OCI-LY7 (cell line): ENCODE measurements around the gene NAV2. TPM values are rescaled to one million over a fixed set of nuclear protein-coding genes. Genes with fewer than 3 reads are reported as not detected.

Experiments used
- BruUV-seq: library from RNA; stranded (reverse); fragments of 400-500 nt; replicated peaks from 2 replicates; lab custom pipeline; 2021; lab: Mats Ljungman, UMichigan
- CTCF ChIA-PET: fragments of 300-600 bp; sonication (Branson Sonifier 250); formaldehyde crosslinking; loops from one replicate; lab custom pipeline; 2022; ENCODE audit warnings: antibody characterized with exemption; ENCODE audit not compliant: unreplicated experiment; lab: Charles Lee
- POLR2A ChIA-PET: fragments of 300-600 bp; sonication (Branson Sonifier 250); formaldehyde crosslinking; loops from one replicate; lab custom pipeline; 2022; ENCODE audit warnings: antibody characterized with exemption; lab: Charles Lee
- DNase-seq: peaks from one replicate; pipeline ENCODE4 v3.0.0-alpha.2; 2015; ENCODE audit warnings: low spot score
- H2AFZ ChIP-seq: fragments of 200-600 bp; sonication (generic), shearing (Covaris generic); 2 replicates; pipeline ENCODE4 v1.6.1; 2014; ENCODE audit warnings: mild to moderate bottlenecking, antibody characterized with exemption, low read length, moderate library complexity
- H3K27ac ChIP-seq: fragments of 200-600 bp; sonication (generic); 2 replicates; pipeline ENCODE4 v1.5.1; 2014; ENCODE audit warnings: mixed run types, low read depth, mild to moderate bottlenecking, moderate library complexity, low read length, inconsistent platforms; ENCODE audit not compliant: poor library complexity, severe bottlenecking
- H3K36me3 ChIP-seq: fragments of 200-600 bp; sonication (generic); 2 replicates; pipeline ENCODE4 v1.6.1; 2014; ENCODE audit warnings: mild to moderate bottlenecking, antibody characterized with exemption, low read length, moderate library complexity, mixed read lengths; ENCODE audit not compliant: insufficient read depth
- H3K4me1 ChIP-seq: fragments of 200-600 bp; sonication (generic); 2 replicates; pipeline ENCODE4 v1.5.1; 2014; ENCODE audit warnings: mild to moderate bottlenecking, low read length; ENCODE audit not compliant: insufficient read depth, poor library complexity, severe bottlenecking
- H3K4me2 ChIP-seq: fragments of 200-600 bp; sonication (generic); 2 replicates; pipeline ENCODE4 v1.6.1; 2014; ENCODE audit warnings: mild to moderate bottlenecking, low read length
- H3K4me3 ChIP-seq: fragments of 200-600 bp; sonication (generic); 2 replicates; pipeline ENCODE4 v1.5.1; 2014; ENCODE audit warnings: mild to moderate bottlenecking, low read depth, low read length; ENCODE audit not compliant: poor library complexity, severe bottlenecking
- H3K79me2 ChIP-seq: fragments of 200-600 bp; sonication (generic); 2 replicates; pipeline ENCODE4 v1.6.1; 2016; ENCODE audit warnings: low read depth, mild to moderate bottlenecking, low read length, moderate library complexity, mixed read lengths; ENCODE audit not compliant: insufficient read depth
- H3K9me2 ChIP-seq: fragments of 200-600 bp; sonication (generic); 2 replicates; pipeline ENCODE4 v1.6.1; 2016; ENCODE audit warnings: mild to moderate bottlenecking, low read length, mixed read lengths; ENCODE audit not compliant: insufficient read depth
- H3K9me3 ChIP-seq: fragments of 200-600 bp; sonication (generic); 2 replicates; pipeline ENCODE4 v1.6.1; 2014; ENCODE audit warnings: mild to moderate bottlenecking, mixed run types, low read length, mixed read lengths
- H4K20me1 ChIP-seq: fragments of 200-600 bp; sonication (generic); 2 replicates; pipeline ENCODE4 v1.6.1; 2014; ENCODE audit warnings: mild to moderate bottlenecking, antibody characterized with exemption, low read length, moderate library complexity, mixed read lengths; ENCODE audit not compliant: insufficient read depth
- CTCF ChIP-seq: fragments of 200-600 bp; sonication (generic); conservative IDR thresholded peaks from 2 replicates; pipeline ENCODE4 v1.5.1; 2014; ENCODE audit warnings: mild to moderate bottlenecking, antibody characterized with exemption, low read length, moderate library complexity, mixed read lengths
- EZH2phosphoT487 ChIP-seq: fragments of 200-600 bp; sonication (generic); IDR thresholded peaks from 2 replicates; pipeline ENCODE4 v1.6.1; 2018; ENCODE audit warnings: low read depth, borderline replicate concordance, mild to moderate bottlenecking, mixed run types, antibody characterized with exemption, low read length, moderate library complexity, mixed read lengths
- intact Hi-C: fragments of 100-400 bp; cut with micrococcal nuclease; formaldehyde crosslinking; loops from one replicate; pipeline ENCODE4 v1.10.0; 2022; ENCODE audit not compliant: unreplicated experiment
- total RNA-seq, 2 experiments: library from RNA; depleted of rRNA in 1 of 2; stranded (reverse); fragments of >200 nt in 1 of 2; shearing (Covaris generic) in 1 of 2; gene quantifications; 2 replicates each; pipeline ENCODE4 v1.2.3, GENCODE V29; 2014 to 2022

NAV2 gene
- total RNA-seq, 2 experiments from 2014 or later: 0.06 to 0.68 TPM

- H3K9me2 ChIP-seq: no peaks in the 10 kb centered on the region
- no TSS peak for BruUV-seq
- CTCF ChIA-PET: no interaction called here
- no peaks in the 10 kb centered on the region for H3K36me3 ChIP-seq
- H4K20me1 ChIP-seq: no peaks in the 10 kb centered on the region
- no peaks in the 10 kb centered on the region for H3K9me3 ChIP-seq
- no peaks in the 10 kb centered on the region for H3K4me1 ChIP-seq
- H3K79me2 ChIP-seq: no peaks in the 10 kb centered on the region
- no peak for DNase-seq
- H3K4me3 ChIP-seq: no peak overlapping the region
- no peak overlapping the region for H3K27ac ChIP-seq
- no peak overlapping the region for H2AFZ ChIP-seq
- TF ChIP-seq CTCF (no peak), EZH2phosphoT487 (no peak)
- POLR2A ChIA-PET: no interaction called here
- intact Hi-C loops: no loop called here
- H3K4me2 ChIP-seq: no peak overlapping the region
Measured at GRCh38 chr11:19810852-19811251, 98.2 kb downstream of the NAV2 start.

GRCh38 chr11:19811380-19811779 lies 98.7 kb downstream of the NAV2 start:
- Histone ChIP-seq H2AFZ (no peak overlapping the region), H3K9me3 (no peaks in the 10 kb centered on the region), H3K36me3 (no peaks in the 10 kb centered on the region), H3K27ac (no peak overlapping the region), H3K4me3 (no peak overlapping the region), H3K79me2 (no peaks in the 10 kb centered on the region), H3K4me1 (no peaks in the 10 kb centered on the region), H3K9me2 (no peaks in the 10 kb centered on the region), H3K4me2 (no peak overlapping the region), H4K20me1 (no peaks in the 10 kb centered on the region)
- ChIA-PET CTCF (no interaction called here), POLR2A (no interaction called here)
- intact Hi-C loops: no loop called here
- no TSS peak for BruUV-seq
- DNase-seq: no peak
- TF ChIP-seq EZH2phosphoT487 (no peak), CTCF (no peak)

GRCh38 chr11:19812096-19812495 lies 99.5 kb downstream of the NAV2 start:
- intact Hi-C loops: no loop called here
- CTCF ChIA-PET: no interaction called here
- no peak for DNase-seq

More at GRCh38 chr11:19812096-19812495, 99.5 kb downstream of the NAV2 start:
- H3K79me2 ChIP-seq: no peaks in the 10 kb centered on the region
- no peak overlapping the region for H3K4me2 ChIP-seq
- H2AFZ ChIP-seq: no peak overlapping the region
- no peaks in the 10 kb centered on the region for H3K9me2 ChIP-seq
- no peak for TF ChIP-seq EZH2phosphoT487
- no peak for TF ChIP-seq CTCF
- H3K4me1 ChIP-seq: no peaks in the 10 kb centered on the region
- BruUV-seq: no TSS peak
- no peak overlapping the region for H3K4me3 ChIP-seq
- H4K20me1 ChIP-seq: no peaks in the 10 kb centered on the region
- H3K9me3 ChIP-seq: no peaks in the 10 kb centered on the region
- no peaks in the 10 kb centered on the region for H3K36me3 ChIP-seq
- POLR2A ChIA-PET: no interaction called here
- no peak overlapping the region for H3K27ac ChIP-seq
